HEK293T (cell line): ENCODE measurements around the gene OR51T1.

ENCODE experiments used
- CTCF ChIA-PET: fragments of 350-600 bp; formaldehyde crosslinking; extraction: SDS; loops from one replicate; lab custom pipeline; 2021; ENCODE audit warnings: antibody characterized with exemption, inconsistent platforms; lab: Yijun Ruan, JAX
- POLR2A ChIA-PET: fragments of 350-600 bp; formaldehyde crosslinking; extraction: SDS; loops from one replicate; lab custom pipeline; 2020; ENCODE audit warnings: antibody characterized with exemption, inconsistent platforms; lab: Yijun Ruan, JAX
- DNase-seq: peaks from one replicate; pipeline ENCODE4 v3.0.0; 2012; ENCODE audit warnings: mixed read lengths; ENCODE audit errors: extremely low spot score
- ARNT ChIP-seq: fragments of 450-650 bp; IDR thresholded peaks from 2 replicates; pipeline ENCODE4 v1.6.1; 2017; ENCODE audit warnings: mild to moderate bottlenecking
- BHLHE40 ChIP-seq: fragments of 450-650 bp; IDR thresholded peaks from 2 replicates; pipeline ENCODE4 v1.6.1; 2016; ENCODE audit warnings: mild to moderate bottlenecking, moderate library complexity, borderline replicate concordance
- CTBP1 ChIP-seq: fragments of 450-650 bp; IDR thresholded peaks from 2 replicates; pipeline ENCODE4 v1.6.1; 2016; ENCODE audit warnings: borderline replicate concordance
- ELF4 ChIP-seq: fragments of 450-650 bp; IDR thresholded peaks from 2 replicates; pipeline ENCODE4 v1.6.1; 2017; ENCODE audit warnings: antibody characterized with exemption
- FOXA1 ChIP-seq: fragments of 450-650 bp; IDR thresholded peaks from 2 replicates; pipeline ENCODE4 v1.6.1; 2016; ENCODE audit warnings: mild to moderate bottlenecking
- FOXK2 ChIP-seq: fragments of 450-650 bp; IDR thresholded peaks from 2 replicates; pipeline ENCODE4 v1.6.1; 2016; ENCODE audit warnings: mild to moderate bottlenecking
- FOXM1 ChIP-seq: fragments of 450-650 bp; IDR thresholded peaks from 2 replicates; pipeline ENCODE4 v1.6.1; 2017; ENCODE audit warnings: mild to moderate bottlenecking, borderline replicate concordance
- HDGF ChIP-seq: fragments of 450-650 bp; IDR thresholded peaks from 2 replicates; pipeline ENCODE4 v1.6.1; 2017; ENCODE audit warnings: antibody characterized with exemption, borderline replicate concordance
- L3MBTL2 ChIP-seq: fragments of 450-650 bp; conservative IDR thresholded peaks from 2 replicates; pipeline ENCODE4 v1.6.1; 2016; ENCODE audit warnings: mild to moderate bottlenecking
- LEF1 ChIP-seq: fragments of 450-650 bp; IDR thresholded peaks from 2 replicates; pipeline ENCODE4 v1.6.1; 2017; ENCODE audit warnings: mild to moderate bottlenecking, borderline replicate concordance
- NFRKB ChIP-seq: fragments of 450-650 bp; IDR thresholded peaks from 2 replicates; pipeline ENCODE4 v1.6.1; 2016; ENCODE audit warnings: mild to moderate bottlenecking, moderate library complexity
- SP1 ChIP-seq: fragments of 450-650 bp; IDR thresholded peaks from 2 replicates; pipeline ENCODE4 v1.6.1; 2017
- SUZ12 ChIP-seq: fragments of 450-650 bp; IDR thresholded peaks from 2 replicates; pipeline ENCODE4 v1.6.1; 2016; ENCODE audit warnings: mild to moderate bottlenecking
- TARDBP ChIP-seq: fragments of 450-650 bp; IDR thresholded peaks from 2 replicates; pipeline ENCODE4 v1.6.1; 2016
- ZNF384 ChIP-seq: fragments of 450-650 bp; IDR thresholded peaks from 2 replicates; pipeline ENCODE4 v1.6.1; 2016
- TF ChIP-seq, protein P1 (sequence below): fragments of 450-650 bp; IDR thresholded peaks from 2 replicates; pipeline ENCODE4 v1.6.1; 2016

The OR51T1 gene

DNA sequence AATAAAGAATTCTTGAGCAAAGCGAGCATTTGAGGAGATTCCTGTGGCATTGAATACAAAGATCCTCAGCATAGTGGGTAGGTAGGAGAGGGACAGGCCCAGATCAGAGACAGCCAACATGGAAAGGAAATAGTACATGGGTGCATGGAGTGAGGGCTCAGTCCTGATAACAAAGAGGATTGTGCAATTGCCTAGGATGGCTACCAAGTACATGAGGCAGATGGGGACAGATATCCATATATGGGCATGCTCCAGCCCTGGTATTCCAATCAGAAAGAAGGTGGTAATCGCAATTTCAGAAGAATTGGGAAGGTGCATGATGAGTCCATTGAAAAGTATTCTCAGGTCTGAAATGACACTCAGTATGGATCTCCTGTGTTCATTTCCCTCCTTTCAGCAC is 8.6 kb downstream of the OR51T1 start:
- DNase-seq = no peak
- TF ChIP-seq ARNT = no peak
- no peak for TF ChIP-seq CTBP1
- TF ChIP-seq NFRKB = no peak
- TF ChIP-seq TARDBP = no peak
- no peak for TF ChIP-seq ZNF384
- TF ChIP-seq, protein P1, sequence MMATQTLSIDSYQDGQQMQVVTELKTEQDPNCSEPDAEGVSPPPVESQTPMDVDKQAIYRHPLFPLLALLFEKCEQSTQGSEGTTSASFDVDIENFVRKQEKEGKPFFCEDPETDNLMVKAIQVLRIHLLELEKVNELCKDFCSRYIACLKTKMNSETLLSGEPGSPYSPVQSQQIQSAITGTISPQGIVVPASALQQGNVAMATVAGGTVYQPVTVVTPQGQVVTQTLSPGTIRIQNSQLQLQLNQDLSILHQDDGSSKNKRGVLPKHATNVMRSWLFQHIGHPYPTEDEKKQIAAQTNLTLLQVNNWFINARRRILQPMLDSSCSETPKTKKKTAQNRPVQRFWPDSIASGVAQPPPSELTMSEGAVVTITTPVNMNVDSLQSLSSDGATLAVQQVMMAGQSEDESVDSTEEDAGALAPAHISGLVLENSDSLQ = no peak
- no peak for TF ChIP-seq L3MBTL2
- TF ChIP-seq LEF1 = no peak
- TF ChIP-seq HDGF = no peak
- ChIA-PET POLR2A (no interaction called here), CTCF (no interaction called here)

DNA sequence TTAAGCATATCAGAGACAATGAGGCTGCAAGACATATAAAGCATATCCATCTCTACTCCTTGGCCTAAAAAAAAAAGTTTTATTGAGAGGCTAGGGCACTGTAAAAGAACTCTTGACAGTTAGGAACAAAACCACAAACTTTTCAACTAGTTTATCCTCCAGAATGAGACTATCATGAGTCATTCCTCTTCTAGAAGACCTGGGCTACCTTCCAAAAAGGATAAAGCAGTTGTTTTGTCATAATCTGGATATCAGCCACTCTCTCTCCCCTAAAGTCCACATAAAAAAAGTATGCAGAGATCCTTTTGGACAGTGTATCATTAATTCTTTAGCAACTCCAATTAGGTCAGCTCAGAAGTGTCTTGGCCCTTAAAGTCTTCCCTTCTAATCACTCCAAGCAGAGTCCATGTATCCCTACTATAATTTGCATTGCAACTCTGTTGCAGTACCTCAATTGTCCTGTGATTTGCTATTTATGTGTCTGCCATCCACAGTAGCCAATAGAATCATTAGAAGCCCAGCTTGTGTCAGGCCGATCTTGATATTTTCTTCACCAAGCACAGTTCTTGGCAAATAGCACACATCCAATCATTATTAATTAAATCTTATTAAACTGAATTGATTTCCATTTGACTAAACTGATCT is 10.4 kb downstream of the OR51T1 start:
- POLR2A ChIA-PET = no interaction called here
- no peak for DNase-seq
- CTCF ChIA-PET = no interaction called here
- TF ChIP-seq L3MBTL2 (no peak), SP1 (no peak), LEF1 (no peak), ARNT (no peak), ELF4 (no peak), CTBP1 (no peak), FOXA1 (no peak), BHLHE40 (no peak), FOXK2 (no peak), HDGF (no peak)

DNA sequence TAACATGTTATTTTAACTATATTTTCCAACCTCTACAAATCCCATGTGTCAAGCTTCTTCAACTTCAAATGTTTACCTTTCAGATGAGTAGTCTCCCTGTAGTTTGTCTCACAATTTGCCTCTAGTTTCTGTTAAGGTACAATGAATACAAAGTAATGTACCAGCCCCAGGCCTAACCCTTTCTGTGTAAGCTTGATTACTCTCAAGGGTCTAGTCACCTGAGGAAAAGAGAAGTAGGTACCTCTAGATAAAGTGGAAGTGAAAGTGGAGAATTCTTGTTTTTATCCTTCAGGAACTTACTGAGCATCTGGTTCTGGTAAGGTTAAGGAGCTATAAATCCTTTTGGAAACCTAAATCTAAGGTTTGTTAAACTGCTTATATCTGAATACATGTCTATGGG is 21.8 kb downstream of the OR51T1 start, which contains the start of gene OR51A7:
Gene OR51A7, plus strand, starts transcription at position 300 of the 400 bp plus-strand sequence. CDS start 3,587 bp downstream, outside the sequence.
- ChIA-PET POLR2A (no interaction called here), CTCF (no interaction called here)
- no peak for DNase-seq
- TF ChIP-seq LEF1 = no peak
- TF ChIP-seq ZNF384 = no peak
- TF ChIP-seq, protein P1 = no peak
- TF ChIP-seq FOXA1 = no peak
- no peak for TF ChIP-seq NFRKB
- no peak for TF ChIP-seq HDGF
- TF ChIP-seq ELF4 = no peak
- no peak for TF ChIP-seq TARDBP
- no peak for TF ChIP-seq SUZ12
- TF ChIP-seq L3MBTL2 = no peak

DNA sequence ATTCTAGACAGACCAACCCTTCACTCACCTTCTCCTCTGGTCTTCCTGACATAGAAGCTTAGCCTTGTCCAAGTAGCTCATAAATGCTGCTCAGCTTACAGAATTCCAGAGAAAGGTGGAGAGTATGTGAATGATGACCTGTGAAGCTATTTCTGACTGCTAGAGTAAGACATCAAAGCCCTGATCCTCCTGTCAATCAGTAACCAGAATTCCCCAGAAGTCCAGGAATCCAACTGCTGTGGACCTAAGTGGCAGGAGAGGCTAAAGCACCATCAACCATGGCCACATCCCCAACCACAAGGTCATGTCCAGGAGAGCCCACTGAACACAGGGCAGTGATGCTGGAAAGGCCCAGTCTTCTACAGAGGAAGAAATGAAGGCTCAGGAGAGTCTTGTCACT is 34.9 kb downstream of the OR51T1 start:
- TF ChIP-seq BHLHE40 (no peak), SUZ12 (no peak), LEF1 (no peak), NFRKB (no peak), ELF4 (no peak), ZNF384 (no peak), TARDBP (no peak), SP1 (no peak), FOXK2 (no peak), L3MBTL2 (no peak), ARNT (no peak), FOXA1 (no peak), HDGF (no peak), FOXM1 (no peak)
- TF ChIP-seq, protein P1 = no peak
- ChIA-PET POLR2A (no interaction called here), CTCF (no interaction called here)
- DNase-seq = no peak

DNA sequence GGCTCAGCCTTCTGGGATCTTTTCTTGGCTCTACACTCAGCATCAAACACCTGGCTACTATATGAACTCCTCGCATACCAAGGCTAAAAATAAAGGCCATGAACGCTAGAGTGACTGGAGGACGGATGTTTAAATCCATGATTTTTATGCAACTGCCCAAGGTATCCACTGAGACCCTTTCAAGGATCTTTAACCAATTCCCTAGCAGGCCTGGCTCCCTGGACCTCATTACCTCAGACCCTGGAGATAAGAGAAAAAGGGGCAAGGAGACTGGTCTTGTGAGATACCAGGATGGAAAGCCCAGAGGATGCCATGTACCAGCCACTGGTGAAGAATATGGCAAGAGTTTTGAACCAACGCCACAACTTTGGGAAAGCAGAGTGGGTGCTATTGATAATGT is 37.5 kb downstream of the OR51T1 start, which contains the start of gene OR51G2:
Gene OR51G2, minus strand, starts transcription at position 101 of the 400 bp plus-strand sequence. CDS start 3,687 bp downstream, outside the sequence.
- CTCF ChIA-PET = interaction anchor here (0.7 kb wide), 1 partner anchor 69 kb away, joined by 4 read pairs; no protein-coding TSS in a partner anchor
- POLR2A ChIA-PET = no interaction called here

More for the DNA sequence above, 37.5 kb downstream of the OR51T1 start, which contains the start of gene OR51G2:
- no peak for DNase-seq
- TF ChIP-seq NFRKB (no peak), FOXK2 (no peak), CTBP1 (no peak), LEF1 (no peak), FOXM1 (no peak), L3MBTL2 (no peak), TARDBP (no peak), FOXA1 (no peak), SUZ12 (no peak), ZNF384 (no peak), BHLHE40 (no peak), ELF4 (no peak), ARNT (no peak), SP1 (no peak), HDGF (no peak)
- TF ChIP-seq, protein P1 = no peak
